ENCODE measurements around the gene LRRC72.
"Not testable (repeated sequence)": the region's sequence is repeated elsewhere in the genome, so short reads cannot be mapped to it uniquely, and the experiment has no call there.

The LRRC72 gene

DNA sequence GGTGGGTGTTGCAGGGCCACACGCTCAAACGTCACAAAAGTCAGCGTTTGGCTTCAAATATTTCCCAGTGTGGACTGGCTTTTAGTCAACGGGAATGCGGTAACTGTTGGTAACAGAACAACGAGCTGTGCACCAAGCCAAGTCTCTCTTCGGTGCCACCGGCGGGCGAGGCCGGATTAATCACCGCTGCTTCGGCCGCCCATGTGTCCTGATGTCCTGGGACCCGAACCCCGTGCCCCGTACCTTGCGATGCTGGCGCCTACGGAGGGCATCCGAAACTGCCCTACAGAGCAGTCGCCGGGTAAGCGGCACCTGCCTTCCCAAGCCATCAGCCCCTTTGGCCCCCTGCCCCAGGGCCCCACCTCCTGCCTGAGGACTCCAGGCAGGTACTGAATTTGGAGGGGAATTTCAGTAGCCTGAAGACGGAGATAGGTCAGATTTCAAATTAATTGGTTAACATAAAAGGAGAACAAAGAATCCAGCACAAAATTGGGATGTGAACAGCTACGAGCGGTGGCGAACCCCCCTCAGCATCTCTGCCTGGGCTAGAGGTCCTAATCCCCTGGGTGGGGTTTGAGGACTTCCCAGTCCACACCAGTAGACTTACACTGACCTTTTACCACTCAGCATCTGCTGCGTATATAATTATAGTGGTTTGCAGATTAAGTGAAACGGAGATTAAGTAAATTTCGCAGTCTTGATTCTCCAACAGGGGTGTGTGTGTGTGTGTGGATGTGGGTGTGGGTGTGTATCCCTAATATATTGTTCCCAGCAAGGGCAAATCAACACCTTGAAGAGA lies at the start of gene LRRC72:
Gene LRRC72 (plus strand): TSS at position 84 of the 799 bp plus-strand sequence. CDS start 128 bp downstream, at position 212.
- no peak for DNase-seq

DNA sequence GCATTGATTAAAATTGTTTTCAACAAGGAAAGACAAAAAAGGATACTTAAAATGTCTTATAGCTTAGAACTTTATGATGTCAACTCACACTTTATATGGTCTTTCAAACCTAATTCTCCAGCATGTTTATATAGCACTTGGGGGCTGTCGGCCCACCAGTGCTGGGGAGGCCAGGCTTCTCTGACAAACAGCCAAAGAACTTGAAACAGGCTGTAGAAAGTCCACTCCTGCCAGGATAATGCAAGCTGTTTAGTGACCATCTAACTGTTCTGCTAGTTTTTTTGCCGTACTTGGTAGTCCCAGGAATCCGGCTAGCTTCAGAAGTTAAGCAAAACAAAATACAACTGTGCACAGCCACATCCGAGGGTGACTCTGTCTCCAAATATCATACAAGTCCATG lies 47.5 kb upstream of the LRRC72 start:
- no peak for DNase-seq

DNA sequence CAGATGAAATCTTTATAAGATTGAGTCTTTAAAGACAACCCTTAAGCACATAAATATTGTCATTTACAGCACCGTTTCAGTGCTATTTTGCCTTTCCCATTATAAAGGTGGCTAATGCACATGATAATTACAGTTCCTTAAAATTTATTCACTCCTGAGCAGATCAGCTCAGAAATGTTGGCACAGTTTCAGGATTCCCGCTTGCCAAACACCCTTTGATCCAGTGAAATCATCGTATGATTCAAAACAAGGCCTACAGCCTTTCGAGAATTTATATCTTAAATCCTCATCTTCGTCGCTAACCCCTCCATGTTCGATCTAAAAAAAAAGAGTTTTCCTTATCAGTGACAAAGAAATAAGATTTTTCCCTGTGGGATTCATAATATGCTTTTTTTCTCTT lies 47.0 kb upstream of the LRRC72 start:
- no peak for DNase-seq

DNA sequence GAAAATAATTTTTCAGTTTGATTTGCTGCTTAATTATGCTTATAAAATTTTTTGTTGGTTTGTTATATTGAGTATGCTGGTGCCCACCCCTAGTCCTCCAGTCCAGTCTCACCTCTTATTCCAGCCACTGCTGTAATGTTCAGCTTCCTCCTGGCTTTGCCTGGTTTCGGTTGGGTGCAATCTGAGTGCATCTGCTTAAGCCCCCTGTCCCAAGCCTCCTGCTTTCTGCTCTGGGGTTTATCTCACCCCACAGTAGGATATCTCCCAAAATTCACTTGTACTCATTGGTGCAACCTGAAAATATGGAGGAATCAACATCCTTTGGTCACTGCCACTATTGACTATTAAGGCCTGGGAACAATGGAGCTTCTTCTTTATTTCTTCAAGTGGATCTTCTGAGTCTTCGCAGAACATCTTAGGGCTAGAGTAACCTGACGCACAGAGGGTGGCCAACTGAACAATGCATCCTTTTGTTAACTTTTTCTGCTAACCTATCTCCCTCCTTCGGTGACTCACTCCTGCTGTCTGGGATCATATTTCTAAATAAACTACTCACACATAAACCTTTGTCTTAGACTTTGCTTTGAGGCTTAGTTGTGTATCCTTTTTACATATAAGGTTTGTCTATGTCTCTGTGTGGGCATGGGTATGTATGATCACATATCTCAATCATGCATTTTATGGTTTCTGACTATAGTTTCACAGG lies 42.0 kb upstream of the LRRC72 start:
- DNase-seq: no peak

DNA sequence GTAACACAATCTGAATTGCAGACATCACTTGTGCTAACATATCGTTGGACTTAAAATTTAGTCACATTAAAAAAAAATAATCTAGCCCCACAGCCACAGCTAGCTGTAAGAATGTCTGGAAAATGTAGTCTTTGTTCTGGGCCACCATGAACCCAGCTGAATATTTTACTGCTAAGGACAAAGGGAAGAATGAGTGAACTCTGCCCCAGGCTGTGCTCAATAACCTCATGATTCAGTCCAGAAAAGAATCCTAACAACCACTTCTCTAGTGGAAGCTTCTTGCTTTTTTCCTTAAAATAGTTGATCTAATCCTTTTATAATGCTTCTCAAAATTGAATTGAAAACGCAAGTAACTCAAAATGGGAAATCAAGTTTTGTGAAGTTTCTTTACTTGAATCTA lies 35.5 kb upstream of the LRRC72 start:
- DNase-seq: no peak

DNA sequence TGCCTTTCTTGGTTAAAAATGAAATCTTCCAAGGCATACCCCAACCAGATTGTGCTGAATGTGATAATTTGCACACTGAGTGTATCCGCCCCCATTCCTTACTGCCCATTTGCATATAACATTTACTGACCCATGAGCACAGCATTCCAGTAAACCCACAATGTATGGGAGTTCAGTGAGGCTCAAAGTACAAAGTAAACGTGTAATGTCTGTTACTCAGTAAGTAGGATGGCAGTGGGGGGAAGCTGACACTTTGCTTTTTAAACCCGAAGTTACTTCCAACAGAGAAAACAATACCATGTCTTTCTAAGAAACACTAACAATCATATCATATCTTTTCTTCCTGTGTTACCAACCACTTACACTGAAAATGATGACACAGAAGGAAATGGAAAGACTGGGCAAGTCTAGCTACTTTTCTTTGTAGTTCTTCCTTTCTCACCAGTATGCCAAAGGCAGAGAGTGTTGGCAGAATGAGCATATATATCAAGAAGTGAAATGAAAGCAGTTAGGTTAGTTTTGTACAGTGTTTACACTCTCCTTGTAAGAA lies 34.0 kb upstream of the LRRC72 start:
- no peak for DNase-seq

DNA sequence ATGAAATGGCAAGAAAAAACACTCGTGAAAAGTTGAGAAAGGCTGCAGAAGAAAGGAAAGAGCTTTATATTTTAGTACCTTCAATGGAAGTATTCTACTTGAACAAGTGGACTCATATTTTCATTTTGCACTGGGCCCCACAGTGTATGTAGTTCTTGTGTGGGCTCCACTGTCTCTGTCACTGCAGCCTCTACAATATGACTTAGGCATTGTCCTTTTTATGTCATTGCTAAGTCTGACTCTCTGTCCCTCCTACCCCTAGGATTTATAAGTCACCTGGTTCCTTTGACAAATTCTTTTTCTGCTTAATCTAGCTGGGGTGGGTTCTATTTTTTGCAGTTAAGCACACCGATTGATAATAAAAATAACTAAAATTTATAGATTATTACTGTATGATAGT lies 33.4 kb upstream of the LRRC72 start:
- DNase-seq: no peak

DNA sequence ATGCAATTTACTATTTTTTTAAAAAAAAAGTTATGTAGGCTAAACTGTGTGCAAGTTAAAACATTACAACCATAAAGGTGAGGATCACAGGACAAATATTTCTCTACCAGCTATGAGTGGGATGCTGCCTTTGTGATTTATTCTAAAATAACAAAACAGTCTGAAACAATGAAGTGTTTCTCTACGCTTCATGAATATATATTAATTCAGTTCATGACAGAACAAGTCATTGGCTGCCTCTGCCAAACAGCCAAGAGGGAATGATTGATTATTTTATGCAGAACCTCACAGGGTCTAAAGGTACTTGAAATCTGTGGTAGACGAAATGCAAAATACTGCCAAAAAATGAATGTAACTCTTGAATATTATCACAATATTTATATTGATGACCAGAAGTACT lies 32.1 kb upstream of the LRRC72 start:
- DNase-seq: no peak

DNA sequence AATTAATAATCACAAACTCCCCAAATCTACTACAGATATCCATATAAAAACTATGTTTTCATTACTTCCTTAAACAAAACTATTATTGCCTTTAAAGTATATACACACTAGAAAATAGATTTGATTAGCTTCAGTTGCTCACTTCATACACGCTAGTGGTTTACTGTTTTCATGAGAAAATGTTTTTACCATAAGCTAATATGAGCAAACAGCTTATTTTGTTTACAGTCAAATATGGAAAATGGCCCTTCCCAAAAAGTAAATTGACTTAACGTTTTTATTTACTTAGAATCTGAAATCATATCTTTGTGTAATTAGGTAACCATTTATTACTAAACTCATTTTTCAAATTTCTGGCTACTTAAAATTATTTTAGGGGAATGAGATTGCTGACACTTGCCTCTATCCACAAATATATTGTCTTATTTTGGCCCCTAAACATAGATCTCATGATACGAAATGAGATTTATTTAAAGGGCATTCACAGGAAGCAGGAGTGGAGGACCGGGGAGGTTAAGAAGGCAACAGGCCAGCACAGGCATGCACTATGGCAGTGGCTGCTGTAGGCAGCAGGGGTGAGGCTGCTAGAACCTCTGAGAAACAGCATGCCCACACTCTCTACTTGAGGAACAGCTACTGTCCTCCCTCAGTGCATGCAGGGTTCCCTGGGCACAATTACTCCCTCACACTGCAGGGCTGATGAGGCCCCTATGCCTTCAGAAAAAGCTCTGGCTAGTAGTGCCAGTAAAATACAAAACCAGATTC lies 31.5 kb upstream of the LRRC72 start:
- no peak for DNase-seq

DNA sequence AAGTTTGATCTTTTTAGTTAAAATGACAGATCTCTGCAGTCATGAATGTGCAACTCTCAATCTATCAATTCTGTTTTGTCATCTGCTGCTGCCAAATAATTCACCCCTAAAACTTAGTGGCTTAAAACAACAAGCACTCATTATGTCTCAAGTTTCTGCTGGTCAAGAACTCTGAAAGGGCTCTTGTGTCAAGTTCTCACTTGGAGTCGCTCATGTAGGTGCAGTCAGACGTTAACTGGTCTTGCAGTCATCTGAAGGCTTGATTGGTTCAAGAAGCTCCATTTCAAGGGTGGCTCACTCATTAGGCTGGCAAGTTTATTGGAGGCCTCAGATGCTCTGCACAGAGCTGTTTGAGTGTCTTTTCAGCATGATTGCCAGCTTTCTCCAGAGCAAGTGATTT lies 28.5 kb upstream of the LRRC72 start:
- DNase-seq: no peak

DNA sequence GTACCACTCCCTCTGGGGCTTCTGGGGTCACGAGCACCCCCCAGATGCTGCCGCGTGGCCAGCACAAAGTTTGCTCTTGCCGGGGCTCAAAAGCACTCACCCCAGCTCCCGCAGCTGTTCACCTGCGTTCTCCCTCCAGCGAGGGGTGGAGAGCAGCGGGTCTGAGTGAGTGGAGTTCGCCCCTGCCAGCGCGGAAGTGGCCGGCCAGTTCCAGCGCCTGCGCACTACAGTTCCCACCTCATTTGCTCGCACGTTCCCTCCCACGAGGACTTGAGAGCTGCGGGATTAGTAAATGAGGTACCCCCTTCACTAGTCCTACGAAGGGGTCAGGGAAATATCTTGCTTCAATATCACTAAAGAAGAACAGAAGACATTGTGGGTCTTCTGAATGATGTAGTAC lies 24.3 kb upstream of the LRRC72 start:
- DNase-seq: no peak

DNA sequence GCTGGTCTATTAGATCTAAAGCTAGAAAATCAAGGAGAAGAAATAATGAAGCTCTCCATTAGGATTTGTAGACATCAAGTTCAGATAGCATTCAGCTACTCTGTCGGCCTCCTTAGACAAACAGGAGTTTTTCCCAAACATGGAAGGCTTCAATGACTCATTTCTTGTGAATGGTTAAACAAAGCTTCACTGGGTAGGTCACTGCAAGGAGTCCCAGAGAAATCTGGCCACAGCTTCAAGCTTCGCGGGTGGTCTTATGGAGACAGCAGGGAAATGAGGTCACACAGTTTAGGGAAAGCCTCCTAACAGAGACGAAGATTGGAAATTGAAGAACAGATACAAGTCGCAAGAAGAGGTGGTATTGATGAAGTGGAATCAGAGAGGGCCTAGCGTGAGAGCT lies 22.6 kb upstream of the LRRC72 start:
- DNase-seq: no peak

DNA sequence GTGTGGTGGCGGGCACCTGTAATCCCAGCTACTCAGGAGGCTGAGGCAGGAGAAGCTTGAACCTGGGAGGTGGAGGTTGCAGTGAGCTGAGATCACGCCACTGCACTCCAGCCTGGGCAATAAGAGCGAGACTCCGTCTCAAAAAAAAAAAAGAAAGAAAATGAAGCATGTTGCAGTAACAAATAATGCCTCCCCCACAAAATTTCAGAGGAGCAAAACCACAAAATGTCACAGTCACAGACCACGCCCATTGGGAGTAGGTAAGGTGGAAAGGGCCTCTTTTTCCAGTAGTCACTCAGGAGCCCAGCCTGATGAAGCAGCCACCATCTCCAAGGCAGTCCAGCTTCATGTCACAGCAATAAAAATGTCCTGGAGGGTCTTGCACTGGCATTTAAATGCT lies 20.2 kb upstream of the LRRC72 start:
- DNase-seq: not testable (repeated sequence)

DNA sequence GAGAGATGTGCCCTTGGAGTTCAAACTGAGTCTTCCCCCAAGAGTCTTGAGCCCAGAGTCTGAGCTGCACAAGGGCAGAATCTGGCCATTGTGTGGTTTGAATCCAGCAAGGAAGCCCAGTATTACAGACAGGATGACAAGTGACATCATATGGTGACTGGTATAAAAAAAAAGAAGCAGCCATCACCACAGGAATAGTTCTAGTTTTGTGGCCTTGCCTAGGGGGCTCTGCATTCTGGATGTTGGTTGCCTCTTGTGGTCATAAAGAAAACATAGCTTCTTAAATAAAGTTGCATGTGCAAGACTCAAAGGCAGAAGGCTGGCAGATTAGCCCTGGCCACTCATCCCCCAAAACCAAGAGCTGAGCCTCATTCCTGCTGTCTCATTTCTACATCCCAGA lies 16.8 kb upstream of the LRRC72 start:
- DNase-seq: no peak

DNA sequence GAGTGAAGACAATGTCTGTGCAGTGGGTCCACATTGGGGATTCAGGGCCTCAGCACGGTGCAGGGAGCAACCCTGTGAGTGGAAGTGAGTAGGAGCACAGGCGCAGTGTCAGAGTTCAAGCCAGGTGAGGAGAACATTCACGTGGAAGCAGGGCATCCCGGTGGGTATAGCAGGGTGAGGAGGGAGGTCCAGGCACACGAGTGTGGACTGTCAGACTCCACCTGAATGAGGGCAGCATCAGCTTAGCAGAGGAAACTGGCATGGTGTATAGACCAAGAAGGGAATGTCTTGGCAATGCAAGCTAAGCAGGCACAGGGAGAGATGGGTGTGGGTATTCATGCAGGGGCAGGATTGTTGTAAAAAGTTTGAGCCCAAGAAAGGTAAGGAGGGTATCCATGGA lies 15.3 kb upstream of the LRRC72 start:
- DNase-seq: no peak

DNA sequence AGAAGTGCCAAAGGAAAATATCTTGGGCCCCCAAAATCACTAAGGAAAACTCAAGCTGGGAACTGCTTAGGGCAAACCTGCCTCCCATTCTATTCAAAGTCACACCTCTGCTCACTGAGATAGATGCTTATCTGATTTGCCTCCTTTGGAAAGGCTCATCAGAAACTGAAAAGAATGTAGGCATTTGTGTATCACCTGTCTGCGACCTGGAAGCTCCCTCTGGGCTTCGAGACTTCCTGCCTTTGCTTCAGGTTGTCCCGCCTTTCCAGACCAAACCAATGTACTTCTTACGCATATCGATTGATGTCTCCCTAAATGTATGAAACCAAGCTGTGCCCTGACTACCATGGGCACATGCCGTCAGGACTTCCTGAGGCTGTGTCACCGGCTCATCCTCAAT lies 14.5 kb upstream of the LRRC72 start:
- no peak for DNase-seq

DNA sequence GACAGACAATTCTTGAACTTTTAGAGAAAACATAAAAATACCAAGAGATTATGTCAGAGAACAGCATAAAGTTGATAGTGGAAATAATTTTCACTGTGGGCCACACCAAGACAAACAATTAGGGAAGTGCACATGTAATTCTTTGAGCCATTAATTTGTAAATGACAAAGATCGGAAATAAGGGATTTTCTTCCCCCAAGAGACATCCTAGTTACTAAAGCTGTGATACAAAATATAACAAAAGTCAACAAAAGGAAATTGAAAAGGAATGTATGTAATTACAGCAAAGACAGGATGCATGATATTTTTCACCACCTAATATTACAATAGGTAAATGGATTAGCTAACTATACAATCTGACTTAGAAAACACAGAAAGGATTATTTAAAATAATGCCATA lies 12.4 kb upstream of the LRRC72 start:
- no peak for DNase-seq

DNA sequence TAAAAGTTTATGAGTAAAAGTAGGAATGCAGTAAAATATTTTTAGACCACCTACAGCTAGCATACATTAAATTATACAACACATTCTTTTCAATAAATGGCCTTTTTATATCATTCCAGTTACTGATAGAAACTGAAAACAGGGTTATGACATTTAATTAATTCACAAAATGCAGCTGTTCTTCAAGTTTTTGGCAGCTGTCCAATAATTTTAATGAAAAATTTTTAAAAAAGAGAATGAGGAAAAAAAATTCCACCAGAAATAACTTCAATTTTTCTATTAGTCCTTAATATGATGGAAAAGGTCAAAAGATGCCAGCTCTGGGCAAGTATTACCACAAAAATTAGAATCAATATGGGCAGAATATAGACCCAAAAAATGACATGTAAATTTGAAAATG lies 11.9 kb upstream of the LRRC72 start:
- DNase-seq: no peak

DNA sequence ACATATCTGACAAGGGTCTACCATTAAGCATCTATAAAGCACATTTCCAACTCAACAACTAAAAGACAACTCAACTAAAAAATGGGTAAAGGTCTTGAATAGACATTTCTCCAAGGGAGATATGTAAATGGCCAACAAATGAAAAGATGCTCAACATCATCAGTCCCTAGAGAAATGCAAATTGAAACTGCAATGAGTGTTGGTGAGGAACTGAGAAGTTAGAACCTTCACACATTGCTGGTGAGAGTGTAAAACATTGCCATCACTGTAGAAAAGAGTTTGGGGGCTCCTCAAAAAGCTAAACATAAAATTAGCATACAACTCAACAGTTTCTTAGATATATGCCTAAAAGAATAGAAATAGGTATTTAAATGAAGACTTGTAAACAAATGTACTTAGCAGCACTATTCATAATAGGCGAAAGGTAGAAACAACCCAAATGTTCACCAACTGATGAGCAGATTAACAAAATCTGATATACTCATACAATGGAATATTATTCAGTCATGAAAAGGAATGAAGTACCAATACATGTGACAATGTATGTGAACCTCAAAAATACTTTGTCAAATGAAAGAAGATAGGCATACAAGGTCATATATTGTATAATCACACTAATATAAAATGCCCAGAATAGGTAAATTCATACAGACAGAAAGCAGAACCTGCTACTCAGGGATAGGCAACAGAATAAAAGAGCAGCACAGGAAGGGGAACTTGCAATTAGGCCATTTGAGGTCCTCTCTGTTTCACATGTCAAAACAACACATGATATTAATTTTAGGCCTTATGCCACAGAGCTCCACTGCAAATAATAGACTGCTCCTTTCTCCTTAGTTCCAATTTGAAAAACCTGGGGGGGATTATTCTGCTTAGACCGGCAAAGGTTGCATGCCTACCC lies 10.6 kb upstream of the LRRC72 start:
- no peak for DNase-seq

DNA sequence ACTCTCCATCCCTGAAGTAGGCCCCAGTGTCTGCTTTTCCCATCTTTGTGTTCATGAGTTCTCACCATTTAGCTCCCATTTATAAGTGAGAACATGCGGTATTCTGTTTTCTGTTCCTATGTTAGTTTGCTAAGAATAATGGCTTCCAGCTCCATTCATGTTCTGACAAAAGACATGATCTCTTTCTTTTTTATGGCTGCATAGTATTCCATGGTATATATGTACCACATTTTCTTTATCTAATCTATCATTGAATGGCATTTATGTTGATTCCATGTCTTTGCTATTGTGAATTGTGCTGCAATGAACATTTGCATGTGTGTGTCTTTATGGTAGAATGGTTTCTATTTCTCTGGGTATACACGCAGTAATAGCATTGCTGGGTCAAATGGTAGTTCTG lies 6.6 kb upstream of the LRRC72 start:
- not testable (repeated sequence) for DNase-seq

DNA sequence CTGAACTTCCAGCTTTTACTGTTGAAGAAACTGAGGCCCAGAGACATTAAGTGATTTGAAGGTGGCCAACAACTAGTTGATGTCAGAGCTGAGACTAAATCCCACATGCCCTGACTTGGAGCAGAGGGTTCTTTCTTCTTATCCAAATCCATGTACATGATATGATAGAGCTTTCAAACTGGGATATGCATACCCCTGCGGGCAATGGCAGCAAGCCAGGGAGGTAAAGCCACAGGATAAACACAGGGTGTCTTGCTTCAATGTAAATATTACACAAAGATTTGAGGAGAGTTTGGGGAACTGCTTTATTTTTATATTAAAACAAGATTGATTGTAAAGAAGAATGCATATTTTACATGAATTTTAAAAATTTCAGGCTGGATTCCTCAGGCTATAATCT lies 2.3 kb upstream of the LRRC72 start:
- no peak for DNase-seq

DNA sequence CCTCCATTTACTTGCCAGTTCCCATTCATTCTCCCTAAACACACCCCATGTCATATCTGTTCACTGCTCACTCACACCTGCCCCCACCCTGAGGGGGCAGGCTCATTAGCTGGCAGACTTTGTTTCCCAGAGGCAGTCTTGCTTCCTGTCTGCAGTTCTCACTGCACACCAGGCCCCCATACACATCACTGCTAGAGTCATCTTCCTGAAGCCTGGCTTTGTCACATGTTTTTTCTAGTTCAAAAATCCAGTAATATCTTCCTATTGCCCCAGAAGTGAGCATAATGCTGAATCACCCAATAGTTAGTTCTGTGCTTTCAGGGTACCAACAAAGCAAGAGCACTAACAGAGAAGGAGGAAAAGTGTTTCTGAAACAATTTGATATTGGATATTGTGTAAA lies 1.9 kb downstream of the LRRC72 start:
- no peak for DNase-seq

DNA sequence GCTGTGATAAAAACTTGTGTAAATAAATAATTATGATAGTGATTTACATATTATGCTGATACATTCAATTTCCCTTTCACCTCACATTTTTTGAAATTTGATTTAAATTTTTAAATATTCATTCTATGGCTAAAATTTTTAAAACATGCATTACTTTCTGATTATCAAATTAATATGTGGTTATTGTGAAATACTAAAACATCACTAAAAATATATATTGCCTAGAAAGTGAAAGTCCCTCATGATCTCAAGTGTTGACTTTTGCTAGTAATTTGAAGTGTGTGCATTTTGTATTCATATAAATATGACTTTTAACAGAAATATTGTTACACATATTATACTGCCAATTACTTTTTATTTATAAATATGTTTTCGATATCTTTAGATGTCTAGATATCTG lies 3.1 kb downstream of the LRRC72 start:
- no peak for DNase-seq

Measured in activated gamma-delta T cell treated with Interleukin-2 at 50 U/mL for 16 hours (primary cell).